BE2C (cell line): ENCODE measurements around the gene ABHD17C.

Experiments
- DNase-seq: peaks from one replicate; pipeline ENCODE4 v3.0.0-alpha.2; 2020
- H3K27me3 ChIP-seq: fragments of 250-450 bp; sonication (Bioruptor Pico); 2 replicates; pipeline ENCODE4 v1.5.1; 2020; ENCODE audit warnings: mild to moderate bottlenecking
- H3K36me3 ChIP-seq: fragments of 250-450 bp; sonication (Bioruptor Pico); 2 replicates; pipeline ENCODE4 v1.5.1; 2020; ENCODE audit warnings: mild to moderate bottlenecking
- H3K4me1 ChIP-seq: fragments of 250-450 bp; sonication (Bioruptor Pico); 2 replicates; pipeline ENCODE4 v1.5.1; 2020
- H3K4me3 ChIP-seq: 2 replicates; pipeline ENCODE4 v1.5.1; 2011; ENCODE audit warnings: low read depth, low read length
- H3K9me3 ChIP-seq: fragments of 250-450 bp; sonication (Bioruptor Pico); 2 replicates; pipeline ENCODE4 v1.5.1; 2020
- TF ChIP-seq, protein P1 (sequence below): IDR thresholded peaks from 2 replicates; pipeline ENCODE4 v1.5.1; 2012; ENCODE audit warnings: mild to moderate bottlenecking, low read depth, low read length

ABHD17C gene

GRCh38 chr15:80669663-80670273, 25.3 kb upstream of the ABHD17C start:
- TF ChIP-seq, protein P1, sequence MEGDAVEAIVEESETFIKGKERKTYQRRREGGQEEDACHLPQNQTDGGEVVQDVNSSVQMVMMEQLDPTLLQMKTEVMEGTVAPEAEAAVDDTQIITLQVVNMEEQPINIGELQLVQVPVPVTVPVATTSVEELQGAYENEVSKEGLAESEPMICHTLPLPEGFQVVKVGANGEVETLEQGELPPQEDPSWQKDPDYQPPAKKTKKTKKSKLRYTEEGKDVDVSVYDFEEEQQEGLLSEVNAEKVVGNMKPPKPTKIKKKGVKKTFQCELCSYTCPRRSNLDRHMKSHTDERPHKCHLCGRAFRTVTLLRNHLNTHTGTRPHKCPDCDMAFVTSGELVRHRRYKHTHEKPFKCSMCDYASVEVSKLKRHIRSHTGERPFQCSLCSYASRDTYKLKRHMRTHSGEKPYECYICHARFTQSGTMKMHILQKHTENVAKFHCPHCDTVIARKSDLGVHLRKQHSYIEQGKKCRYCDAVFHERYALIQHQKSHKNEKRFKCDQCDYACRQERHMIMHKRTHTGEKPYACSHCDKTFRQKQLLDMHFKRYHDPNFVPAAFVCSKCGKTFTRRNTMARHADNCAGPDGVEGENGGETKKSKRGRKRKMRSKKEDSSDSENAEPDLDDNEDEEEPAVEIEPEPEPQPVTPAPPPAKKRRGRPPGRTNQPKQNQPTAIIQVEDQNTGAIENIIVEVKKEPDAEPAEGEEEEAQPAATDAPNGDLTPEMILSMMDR = no peak
- Histone ChIP-seq H3K9me3 (no peaks in the 10 kb centered on the region), H3K36me3 (no peaks in the 10 kb centered on the region), H3K4me3 (no peak overlapping the region), H3K4me1 (no peaks in the 10 kb centered on the region), H3K27me3 (no peaks in the 10 kb centered on the region)
- no peak for DNase-seq

DNA sequence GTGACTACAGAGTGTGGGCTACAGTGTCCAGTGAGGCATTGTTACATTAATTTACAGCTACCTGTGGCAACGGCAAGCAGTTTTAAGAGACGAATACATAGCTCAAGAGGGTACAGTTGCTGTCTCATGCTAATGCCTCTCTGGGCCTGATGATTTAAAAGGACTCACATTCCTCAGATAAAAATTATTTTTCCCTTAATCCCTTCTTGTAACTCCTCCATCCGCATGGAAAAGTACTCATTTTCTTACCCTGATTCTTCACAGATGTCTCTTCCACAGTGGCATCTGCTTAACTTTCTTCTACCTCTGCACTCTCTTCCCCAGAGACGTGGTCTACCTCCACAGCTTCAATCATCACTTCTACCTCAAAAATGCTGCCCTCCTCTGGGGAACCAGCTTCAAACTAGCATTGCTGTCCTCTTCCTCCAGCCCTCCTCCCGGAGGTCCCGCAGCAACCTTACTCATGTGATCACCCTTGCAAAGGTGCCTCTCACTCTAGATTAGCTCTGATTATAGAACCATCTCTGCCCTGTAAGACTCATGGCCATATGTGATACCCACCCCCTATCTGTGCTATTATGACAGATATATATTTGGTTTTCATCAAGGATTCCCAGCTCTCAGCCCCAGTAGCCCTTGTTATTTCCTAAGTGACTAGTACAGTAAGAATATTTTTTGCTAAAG, 21.4 kb upstream of the ABHD17C start:
- no peaks in the 10 kb centered on the region for H3K27me3 ChIP-seq

DNA sequence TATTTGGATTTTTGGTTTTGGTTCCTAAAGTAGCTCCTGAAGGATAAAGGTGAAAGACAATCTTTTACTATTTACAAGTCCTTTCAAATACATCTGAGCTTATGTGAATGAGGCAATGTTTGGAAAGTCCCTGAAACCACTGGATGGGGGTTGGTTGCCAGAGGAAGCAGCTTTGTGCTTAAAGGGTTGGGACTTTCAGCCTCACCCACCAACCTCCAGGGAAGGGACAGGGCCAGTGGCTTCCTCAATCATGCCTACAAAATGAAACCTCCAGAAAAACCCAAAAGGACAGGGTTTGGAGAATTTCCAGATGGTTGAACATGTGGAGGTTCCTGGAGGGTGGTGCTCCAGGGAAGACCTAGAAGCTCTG, 20.9 kb upstream of the ABHD17C start:
- no peak for DNase-seq
- H3K36me3 ChIP-seq = no peaks in the 10 kb centered on the region
- no peak overlapping the region for H3K4me3 ChIP-seq
- no peaks in the 10 kb centered on the region for H3K4me1 ChIP-seq
- H3K9me3 ChIP-seq = no peaks in the 10 kb centered on the region
- TF ChIP-seq, protein P1 = no peak
- no peaks in the 10 kb centered on the region for H3K27me3 ChIP-seq

More for the DNA sequence above, 21.4 kb upstream of the ABHD17C start:
- no peaks in the 10 kb centered on the region for H3K36me3 ChIP-seq
- H3K4me3 ChIP-seq = no peak overlapping the region
- no peaks in the 10 kb centered on the region for H3K9me3 ChIP-seq
- DNase-seq = no peak
- TF ChIP-seq, protein P1 = no peak
- no peaks in the 10 kb centered on the region for H3K4me1 ChIP-seq

DNA sequence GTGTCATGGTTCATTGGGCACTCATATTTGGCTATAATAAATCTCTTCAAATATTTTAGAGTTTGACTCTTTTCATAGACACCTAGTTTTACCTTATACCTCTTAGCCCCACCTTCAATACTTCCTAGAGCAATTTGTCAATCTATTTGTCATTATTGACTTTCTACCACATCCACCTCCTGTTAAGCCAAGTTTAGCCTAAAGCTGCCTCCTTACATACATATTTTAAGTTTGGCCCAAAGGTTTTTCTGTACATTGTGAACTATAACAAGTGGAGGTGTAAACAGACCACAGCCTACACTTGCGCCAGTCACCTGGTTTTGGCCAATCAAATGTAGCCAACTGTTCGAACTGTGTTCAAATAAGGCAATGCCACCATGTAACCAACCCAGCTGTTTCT, 18.1 kb upstream of the ABHD17C start:
- H3K9me3 ChIP-seq = no peaks in the 10 kb centered on the region
- no peaks in the 10 kb centered on the region for H3K36me3 ChIP-seq
- no peaks in the 10 kb centered on the region for H3K4me1 ChIP-seq
- H3K4me3 ChIP-seq = no peak overlapping the region
- TF ChIP-seq, protein P1 = no peak
- DNase-seq = no peak
- H3K27me3 ChIP-seq = no peaks in the 10 kb centered on the region

DNA sequence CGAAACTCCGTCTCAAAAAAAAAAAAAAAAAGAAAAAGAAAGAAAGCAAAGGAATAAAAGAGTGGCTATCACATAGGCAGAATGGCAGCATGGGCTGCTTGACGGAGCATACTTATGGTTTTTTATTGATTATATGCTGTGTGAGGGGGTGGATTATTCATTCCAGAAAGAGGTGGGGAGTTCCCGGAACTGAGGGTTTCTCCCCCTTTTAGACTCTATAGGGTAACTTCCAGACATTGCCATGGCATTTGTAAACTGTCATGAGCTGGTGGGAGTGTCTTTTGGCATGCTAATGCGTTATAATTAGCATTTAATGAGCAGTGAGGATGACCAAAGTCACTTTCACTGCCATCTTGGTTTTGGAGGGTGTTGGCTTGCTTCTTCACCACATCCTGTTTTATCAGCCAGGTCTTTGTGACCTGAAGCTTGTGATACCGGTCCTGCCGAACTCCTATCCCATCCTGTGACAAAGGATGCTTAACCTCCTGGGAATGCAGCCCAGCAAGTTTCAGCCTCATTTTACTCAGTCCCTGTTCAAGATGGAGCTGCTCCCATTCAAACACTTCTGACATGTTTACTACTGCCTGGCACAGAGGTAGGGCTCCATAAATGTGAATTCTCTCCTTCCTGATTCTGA, 15.8 kb upstream of the ABHD17C start:
- H3K27me3 ChIP-seq = no peaks in the 10 kb centered on the region
- H3K36me3 ChIP-seq = no peaks in the 10 kb centered on the region
- TF ChIP-seq, protein P1 = no peak
- H3K4me3 ChIP-seq = no peak overlapping the region
- H3K4me1 ChIP-seq = no peaks in the 10 kb centered on the region
- H3K9me3 ChIP-seq = no peaks in the 10 kb centered on the region
- DNase-seq = no peak

DNA sequence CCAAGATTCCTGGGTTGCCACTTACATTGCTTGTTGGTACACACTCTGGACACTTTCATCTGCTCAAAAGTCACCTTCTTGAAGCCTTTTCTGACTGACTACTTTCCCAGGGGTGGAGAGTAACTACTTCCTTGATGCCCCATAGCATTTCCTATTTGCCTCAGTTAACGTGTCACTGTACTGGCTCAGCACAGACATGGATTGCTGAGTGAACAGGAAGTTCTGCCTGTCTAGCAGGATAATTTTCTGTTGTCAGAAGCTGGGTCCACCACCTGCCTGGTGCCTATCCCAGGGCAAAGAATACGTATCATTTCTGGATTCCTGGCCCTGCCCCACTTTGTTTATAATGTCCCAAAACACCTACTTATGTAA, 15.3 kb upstream of the ABHD17C start:
- Histone ChIP-seq H3K36me3 (no peaks in the 10 kb centered on the region), H3K9me3 (no peaks in the 10 kb centered on the region), H3K4me3 (no peak overlapping the region), H3K4me1 (no peaks in the 10 kb centered on the region), H3K27me3 (no peaks in the 10 kb centered on the region)
- DNase-seq = no peak
- TF ChIP-seq, protein P1 = no peak
